NCI-H146 (cell line): ENCODE data around the gene RAVER1.
A peak's percentile ranks its signal among the peaks of the same experiment; 100 is the strongest.
"Not testable (repeated sequence)": the region's sequence is repeated elsewhere in the genome, so short reads cannot be mapped to it uniquely, and the experiment has no call there.

Experiments
- DNase-seq: peaks from one replicate; lab custom pipeline; 2025; lab: John Stamatoyannopoulos, UW

The RAVER1 gene, protein sequence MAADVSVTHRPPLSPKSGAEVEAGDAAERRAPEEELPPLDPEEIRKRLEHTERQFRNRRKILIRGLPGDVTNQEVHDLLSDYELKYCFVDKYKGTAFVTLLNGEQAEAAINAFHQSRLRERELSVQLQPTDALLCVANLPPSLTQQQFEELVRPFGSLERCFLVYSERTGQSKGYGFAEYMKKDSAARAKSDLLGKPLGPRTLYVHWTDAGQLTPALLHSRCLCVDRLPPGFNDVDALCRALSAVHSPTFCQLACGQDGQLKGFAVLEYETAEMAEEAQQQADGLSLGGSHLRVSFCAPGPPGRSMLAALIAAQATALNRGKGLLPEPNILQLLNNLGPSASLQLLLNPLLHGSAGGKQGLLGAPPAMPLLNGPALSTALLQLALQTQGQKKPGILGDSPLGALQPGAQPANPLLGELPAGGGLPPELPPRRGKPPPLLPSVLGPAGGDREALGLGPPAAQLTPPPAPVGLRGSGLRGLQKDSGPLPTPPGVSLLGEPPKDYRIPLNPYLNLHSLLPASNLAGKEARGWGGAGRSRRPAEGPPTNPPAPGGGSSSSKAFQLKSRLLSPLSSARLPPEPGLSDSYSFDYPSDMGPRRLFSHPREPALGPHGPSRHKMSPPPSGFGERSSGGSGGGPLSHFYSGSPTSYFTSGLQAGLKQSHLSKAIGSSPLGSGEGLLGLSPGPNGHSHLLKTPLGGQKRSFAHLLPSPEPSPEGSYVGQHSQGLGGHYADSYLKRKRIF

GRCh38 chr19:10332965-10333757 is at the start of gene RAVER1:
TSS of gene RAVER1 (minus strand) at chr19:10333529. CDS start at chr19:10333507, 22 bp downstream.
- DNase-seq: peak; percentile 99

DNA sequence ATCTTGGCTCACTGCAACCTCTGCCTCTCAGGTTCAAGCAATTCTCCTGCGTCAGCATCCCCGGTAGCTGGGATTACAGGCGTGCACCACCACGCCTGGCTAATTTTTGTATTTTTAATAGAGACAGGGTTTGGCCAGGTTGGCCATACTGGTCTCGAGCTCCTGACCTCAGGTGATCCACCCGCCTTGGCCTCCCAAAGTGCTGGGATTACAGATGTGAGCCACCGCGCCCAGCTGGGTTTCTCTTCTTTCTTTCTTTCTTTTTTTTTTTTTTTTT is 49.8 kb upstream of the RAVER1 start:
- not testable (repeated sequence) for DNase-seq

GRCh38 chr19:10380313-10381102 is 47.2 kb upstream of the RAVER1 start, which contains the start of gene TYK2:
TSS of gene TYK2 (minus strand) at chr19:10380572. CDS start at chr19:10378406, 2,166 bp downstream.
- DNase-seq: peak; percentile 100

DNA sequence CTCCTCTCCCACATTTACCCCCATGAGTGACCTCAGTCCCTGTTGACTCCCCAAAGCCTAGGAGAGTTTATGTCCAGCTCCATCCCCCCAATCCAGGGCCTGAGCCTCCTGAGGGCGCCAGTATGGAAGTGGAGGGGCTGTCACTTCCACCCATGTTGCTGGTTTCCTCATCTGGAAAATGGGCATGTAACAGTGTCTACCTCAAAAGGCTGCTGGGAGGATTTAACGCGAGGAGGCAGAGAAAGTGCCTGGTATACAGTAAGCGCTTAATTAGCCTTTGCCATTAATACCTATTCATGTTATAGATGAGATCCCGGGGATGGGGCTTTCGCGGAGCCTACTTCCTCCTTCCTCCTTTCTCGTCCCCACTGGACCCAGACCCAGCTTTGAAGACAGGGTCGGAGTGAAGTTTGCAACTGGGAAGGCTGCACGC is 46.6 kb upstream of the RAVER1 start:
- DNase-seq: no peak

GRCh38 chr19:10378124-10378523 is 44.8 kb upstream of the RAVER1 start:
- DNase-seq: no peak

DNA sequence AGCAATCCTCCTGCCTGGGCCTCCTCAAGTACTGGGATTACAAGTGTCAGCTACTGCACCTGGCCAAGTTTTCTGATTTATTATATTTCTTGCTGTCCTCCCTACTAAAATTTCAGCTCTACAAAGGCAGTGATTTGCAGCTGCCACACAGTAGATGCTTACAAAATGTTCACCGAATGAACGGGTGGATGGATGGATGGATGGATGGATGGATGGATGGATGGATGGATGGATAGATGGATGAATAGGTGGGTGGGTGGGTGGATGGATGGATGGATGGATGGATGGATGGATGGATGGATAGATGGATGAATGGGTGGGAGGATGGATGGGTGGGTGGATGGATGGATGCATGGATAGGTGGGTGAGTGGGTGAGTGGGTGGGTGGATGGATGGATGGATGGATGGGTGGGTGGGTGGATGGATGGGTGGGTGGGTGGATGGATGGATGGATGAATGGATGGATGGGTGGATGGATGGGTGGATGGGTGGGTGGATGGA is 43.9 kb upstream of the RAVER1 start:
- DNase-seq: not testable (repeated sequence)

GRCh38 chr19:10374931-10375330 is 41.6 kb upstream of the RAVER1 start:
- no peak for DNase-seq

DNA sequence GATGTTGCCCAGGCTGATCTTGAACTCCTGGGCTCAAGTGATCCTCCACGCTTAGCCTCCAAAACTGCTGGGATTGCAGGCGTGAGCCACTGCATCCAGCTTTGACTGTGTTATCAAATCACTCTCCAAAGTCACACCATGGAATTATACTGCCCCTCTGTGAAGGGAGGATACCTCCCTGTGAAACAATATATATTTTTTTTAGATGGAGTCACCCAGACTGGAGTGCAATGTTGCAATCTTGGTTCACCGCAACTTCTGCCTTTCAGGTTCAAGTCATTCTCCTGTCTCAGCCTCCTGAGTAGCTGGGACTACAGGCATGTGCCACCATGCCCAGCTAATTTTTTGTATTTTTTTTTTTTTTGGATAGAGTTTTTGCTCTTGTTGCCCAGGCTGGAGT is 39.4 kb upstream of the RAVER1 start:
- no peak for DNase-seq

- DNase-seq: no peak
Measured at GRCh38 chr19:10368101-10368803, 34.9 kb upstream of the RAVER1 start.

- DNase-seq: not testable (repeated sequence)
Measured at GRCh38 chr19:10366950-10367512, 33.7 kb upstream of the RAVER1 start.

GRCh38 chr19:10365518-10365917 is 32.2 kb upstream of the RAVER1 start:
- no peak for DNase-seq

GRCh38 chr19:10364644-10365043 is 31.3 kb upstream of the RAVER1 start:
- no peak for DNase-seq

DNA sequence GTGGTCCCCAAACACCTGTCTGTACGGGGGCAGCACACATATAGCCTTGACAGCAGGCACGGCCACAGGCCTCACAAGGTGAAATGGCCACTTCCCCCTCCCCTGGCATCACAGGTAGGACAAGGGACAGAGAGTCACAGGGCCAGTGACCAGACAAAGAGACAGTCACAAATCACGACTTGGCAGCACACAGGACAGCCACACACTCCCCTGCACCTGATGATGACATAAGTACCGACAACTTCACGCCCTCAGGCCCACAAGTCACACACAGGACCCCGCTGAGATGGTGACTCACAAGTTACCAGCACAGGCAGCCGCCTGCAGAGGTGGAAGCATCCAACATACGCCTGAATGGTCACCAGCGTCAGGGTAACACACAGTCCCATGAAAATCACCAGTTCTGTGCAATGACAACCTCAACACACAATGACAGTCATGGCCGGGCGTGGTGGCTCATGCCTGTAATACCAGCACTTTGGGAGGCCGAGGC is 30.5 kb upstream of the RAVER1 start:
- DNase-seq: no peak

DNA sequence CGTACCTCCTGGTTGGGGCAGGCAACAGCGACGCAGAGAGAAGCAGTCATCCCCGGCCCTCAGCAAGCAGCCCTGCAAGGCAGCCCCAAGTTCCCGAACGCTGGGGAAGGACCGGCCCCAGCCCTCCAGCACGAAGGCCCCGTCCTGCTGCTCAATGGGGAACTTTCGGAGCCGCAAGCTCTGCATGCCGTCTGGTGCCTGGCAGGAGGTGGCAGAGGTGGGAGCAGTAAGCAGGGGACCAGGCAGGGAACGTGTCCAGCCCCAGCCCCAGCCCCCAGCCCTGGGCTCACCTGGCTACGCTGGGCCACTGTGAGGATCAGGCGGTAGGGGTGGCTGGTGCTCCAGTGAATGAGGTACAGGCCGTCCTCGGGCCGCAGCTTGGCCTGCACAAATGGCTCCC is 28.9 kb upstream of the RAVER1 start:
- DNase-seq: no peak

GRCh38 chr19:10361569-10362011 is 28.3 kb upstream of the RAVER1 start:
- DNase-seq: no peak

DNA sequence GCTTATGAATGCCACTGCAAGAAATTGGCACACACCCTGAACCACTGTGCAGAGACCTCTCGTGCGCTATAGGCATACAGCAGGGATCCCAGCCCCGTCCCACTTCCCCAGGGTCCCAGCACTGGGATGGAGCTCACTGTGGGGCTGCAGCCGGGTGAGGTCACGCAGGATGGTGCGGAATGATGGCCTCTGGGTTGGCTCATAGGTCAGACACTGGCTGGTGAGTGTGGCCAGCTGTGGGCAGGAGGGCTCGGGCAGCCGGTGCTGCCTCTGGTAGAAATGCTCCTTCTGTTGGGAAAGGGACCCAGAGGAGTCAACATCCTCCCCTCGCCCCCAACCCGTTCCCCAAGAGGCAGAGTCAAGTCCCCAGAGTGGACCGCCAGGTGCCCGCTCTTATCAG is 23.1 kb upstream of the RAVER1 start:
- DNase-seq: no peak

GRCh38 chr19:10353793-10354391 is 20.6 kb upstream of the RAVER1 start:
- DNase-seq: no peak

GRCh38 chr19:10352764-10353671 is 19.7 kb upstream of the RAVER1 start:
- no peak for DNase-seq

GRCh38 chr19:10346509-10346908 is 13.2 kb upstream of the RAVER1 start:
- DNase-seq: no peak
